ENCODE data around the gene STK35. TPM values are rescaled to one million over a fixed set of nuclear protein-coding genes. Genes with fewer than 3 reads are reported as not detected.

STK35 gene
- total RNA-seq, 1 donor from 2014 or later: 13.0 TPM

DNA sequence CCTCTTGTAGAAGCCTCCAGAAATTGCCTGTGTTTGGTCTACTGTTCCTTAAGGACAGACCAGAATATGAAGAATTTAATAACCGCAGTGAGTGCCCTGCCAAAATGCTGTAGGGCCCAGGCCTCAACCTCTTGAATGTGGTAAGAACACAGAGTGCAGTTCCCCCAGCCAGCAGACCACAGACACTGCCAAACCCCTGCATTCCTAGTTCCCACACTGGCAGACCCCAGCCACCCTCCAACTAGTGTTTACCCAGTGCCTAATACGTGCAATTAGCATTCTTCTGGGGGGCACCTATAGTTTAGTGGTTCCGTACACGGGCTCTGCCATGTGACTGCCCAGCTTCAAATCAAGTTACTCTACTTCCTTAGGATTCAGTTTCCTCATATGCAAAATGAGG is 51.7 kb downstream of the STK35 start:
- Histone ChIP-seq H3K27me3 (no peaks in the 10 kb centered on the region), H3K4me1 (peaks cover 18% of the 10 kb centered on the region), H3K27ac (no peak overlapping the region), H3K36me3 (no peaks in the 10 kb centered on the region), H3K9me3 (no peaks in the 10 kb centered on the region), H3K4me3 (no peak overlapping the region)
- ATAC-seq (no peak), DNase-seq (no peak)
- intact Hi-C loops (cut with DNase I): no loop called here
- no peak for TF ChIP-seq CTCF (IDR thresholded peaks at IDR 0.05)

DNA sequence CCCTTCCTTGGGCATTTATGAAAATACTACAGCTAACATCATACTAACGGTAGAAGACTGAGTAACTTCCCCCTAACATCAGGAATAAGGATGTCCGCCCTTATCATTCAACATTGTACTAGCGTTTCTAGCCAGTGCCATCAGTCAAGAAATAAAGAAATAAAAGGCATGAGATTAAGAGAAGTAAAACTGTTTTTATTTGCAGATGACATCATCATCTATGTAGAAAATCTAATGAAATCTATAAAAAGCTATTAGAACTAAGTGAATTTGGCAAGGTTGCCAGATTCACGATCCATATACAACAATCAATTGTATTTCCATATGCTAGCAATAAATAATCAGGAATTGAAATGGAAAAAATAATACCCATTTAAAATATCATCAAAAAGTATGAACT is 54.6 kb downstream of the STK35 start:
- H3K4me1 ChIP-seq: peaks cover 13% of the 10 kb centered on the region
- no peak for ATAC-seq
- H3K27ac ChIP-seq: no peak overlapping the region
- DNase-seq: no peak
- H3K36me3 ChIP-seq: no peaks in the 10 kb centered on the region
- TF ChIP-seq CTCF (IDR thresholded peaks at IDR 0.05): no peak
- H3K27me3 ChIP-seq: no peaks in the 10 kb centered on the region
- H3K9me3 ChIP-seq: no peaks in the 10 kb centered on the region
- intact Hi-C loops (cut with DNase I): no loop called here
- H3K4me3 ChIP-seq: no peak overlapping the region

GRCh38 chr20:2156666-2157624 is 55.3 kb downstream of the STK35 start:
- intact Hi-C loops (cut with DNase I): no loop called here
- H3K27ac ChIP-seq: no peak overlapping the region
- no peak for TF ChIP-seq CTCF (IDR thresholded peaks at IDR 0.05)
- no peak overlapping the region for H3K4me3 ChIP-seq
- no peaks in the 10 kb centered on the region for H3K9me3 ChIP-seq
- no peaks in the 10 kb centered on the region for H3K36me3 ChIP-seq
- DNase-seq: no peak
- H3K27me3 ChIP-seq: no peaks in the 10 kb centered on the region
- ATAC-seq: no peak
- H3K4me1 ChIP-seq: peaks cover 6% of the 10 kb centered on the region

DNA sequence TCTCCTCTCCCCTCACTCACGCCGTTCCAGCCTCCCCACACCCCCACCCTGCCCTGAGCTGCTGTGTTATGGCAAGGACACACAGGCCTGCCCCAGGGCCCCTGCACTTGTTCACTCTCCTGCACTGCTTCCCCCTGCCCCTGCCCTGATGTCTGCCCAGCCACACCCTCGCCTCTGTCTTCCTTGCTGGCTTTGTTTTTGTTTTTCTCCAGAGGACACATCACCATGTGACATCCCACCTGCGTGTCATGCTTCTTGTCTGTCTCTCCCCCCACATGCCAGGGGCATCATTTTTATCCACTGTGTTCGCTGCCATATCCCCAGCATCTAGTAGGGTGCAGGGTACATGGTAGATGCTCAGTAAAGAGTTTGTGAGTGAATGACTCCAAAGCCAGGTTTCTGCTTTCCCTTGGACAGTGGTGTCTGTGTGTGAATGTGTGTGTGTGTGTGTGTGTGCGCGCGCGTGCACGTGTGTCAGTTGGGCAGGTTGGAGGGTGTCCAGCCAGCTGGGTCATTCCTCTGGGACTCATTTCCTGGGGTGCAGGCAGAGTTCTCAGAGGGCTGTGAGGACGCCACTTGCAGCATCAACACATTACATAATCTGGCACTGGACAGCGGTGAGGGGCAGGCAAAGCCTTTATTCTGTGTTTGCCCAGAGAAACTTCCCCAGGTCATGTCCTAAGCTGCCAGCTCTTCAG is 60.6 kb downstream of the STK35 start:
- Histone ChIP-seq H3K27ac (no peak overlapping the region), H3K9me3 (no peaks in the 10 kb centered on the region), H3K4me3 (no peak overlapping the region), H3K36me3 (no peaks in the 10 kb centered on the region), H3K4me1 (no peaks in the 10 kb centered on the region), H3K27me3 (no peaks in the 10 kb centered on the region)
- ATAC-seq (peak; percentile 41), DNase-seq (no peak)
- intact Hi-C loops (cut with DNase I): loop anchor here (10.0 kb wide), 1 partner anchor 77 kb away; no protein-coding TSS in a partner anchor
- TF ChIP-seq CTCF (IDR thresholded peaks at IDR 0.05): no peak

DNA sequence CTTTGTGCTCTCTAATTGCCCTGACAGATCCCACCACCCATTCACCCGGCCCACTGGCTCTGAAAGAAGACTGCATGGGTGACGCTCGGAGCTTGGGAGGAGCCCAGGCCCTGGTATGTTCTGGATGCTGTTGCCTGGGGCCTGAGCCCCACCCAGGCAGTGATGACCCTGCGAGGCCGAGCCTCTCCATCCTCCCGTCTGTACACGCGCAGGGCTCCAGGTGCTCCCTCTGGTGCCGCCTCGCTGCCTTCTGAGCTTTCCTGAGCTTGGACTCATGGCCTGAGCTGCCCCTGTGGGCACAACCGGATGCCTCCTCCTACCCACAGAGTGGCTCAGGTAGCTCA is 61.2 kb downstream of the STK35 start:
- ATAC-seq (peak; percentile 22), DNase-seq (no peak)
- no peak overlapping the region for H3K27ac ChIP-seq
- no peaks in the 10 kb centered on the region for H3K9me3 ChIP-seq
- no peak for TF ChIP-seq CTCF (IDR thresholded peaks at IDR 0.05)
- no peaks in the 10 kb centered on the region for H3K4me1 ChIP-seq
- no peak overlapping the region for H3K4me3 ChIP-seq
- no peaks in the 10 kb centered on the region for H3K36me3 ChIP-seq
- H3K27me3 ChIP-seq: peaks cover 1% of the 10 kb centered on the region
- intact Hi-C loops (cut with DNase I): loop anchor here (10.0 kb wide), 1 partner anchor 78 kb away; no protein-coding TSS in a partner anchor
